NCI-H524 treated with DMSO at 0.1 percent for 48 hours (cell line): ENCODE data around the gene SBNO2.

Experiments
- DNase-seq: peaks from one replicate; lab custom pipeline; 2025; lab: John Stamatoyannopoulos, UW

SBNO2 gene

GRCh38 chr19:1088416-1089010 lies 85.6 kb downstream of the SBNO2 start:
- DNase-seq = no peak

- no peak for DNase-seq
Observed at GRCh38 chr19:1087813-1088415, 86.2 kb downstream of the SBNO2 start.

GRCh38 chr19:1086613-1087012 lies 87.5 kb downstream of the SBNO2 start:
- no peak for DNase-seq

- no peak for DNase-seq
Observed at GRCh38 chr19:1085676-1086442, 88.2 kb downstream of the SBNO2 start.

GRCh38 chr19:1085053-1085658 lies 88.9 kb downstream of the SBNO2 start:
- no peak for DNase-seq

- DNase-seq = no peak
Observed at GRCh38 chr19:1084024-1084868, 89.8 kb downstream of the SBNO2 start.

- DNase-seq = no peak
Observed at GRCh38 chr19:1082928-1083816, 90.9 kb downstream of the SBNO2 start.

GRCh38 chr19:1082165-1082927 lies 91.7 kb downstream of the SBNO2 start:
- no peak for DNase-seq

GRCh38 chr19:1081301-1082164 lies 92.5 kb downstream of the SBNO2 start:
- DNase-seq = no peak

- no peak for DNase-seq
Observed at GRCh38 chr19:1080360-1081161, 93.5 kb downstream of the SBNO2 start.

GRCh38 chr19:1079566-1080111 lies 94.4 kb downstream of the SBNO2 start:
- DNase-seq = peak; percentile 32

- no peak for DNase-seq
Observed at GRCh38 chr19:1076951-1077350, 97.1 kb downstream of the SBNO2 start.

GRCh38 chr19:1076046-1076386 lies 98.1 kb downstream of the SBNO2 start:
- DNase-seq = no peak

- DNase-seq = peak; percentile 37
Observed at GRCh38 chr19:1074544-1075283, 99.4 kb downstream of the SBNO2 start.

- no peak for DNase-seq
Observed at GRCh38 chr19:1073956-1074517, 100.0 kb downstream of the SBNO2 start.

GRCh38 chr19:1073063-1073955 lies 100.8 kb downstream of the SBNO2 start:
- no peak for DNase-seq
